Activated naive CD8-positive, alpha-beta T cell (primary cell): ENCODE measurements around the gene GJC2.

Source experiments
- H3K27ac Mint-ChIP-seq: one replicate; pipeline ENCODE4 v1.8.0; 2021; ENCODE audit warnings: mixed read lengths
- H3K27me3 Mint-ChIP-seq: one replicate; pipeline ENCODE4 v1.8.0; 2021; ENCODE audit warnings: mixed read lengths
- H3K36me3 Mint-ChIP-seq: one replicate; pipeline ENCODE4 v1.8.0; 2021; ENCODE audit warnings: mixed read lengths
- H3K4me1 Mint-ChIP-seq: one replicate; pipeline ENCODE4 v1.8.0; 2021; ENCODE audit warnings: low read depth, mixed read lengths
- H3K4me3 Mint-ChIP-seq: one replicate; pipeline ENCODE4 v1.8.0; 2021; ENCODE audit warnings: mild to moderate bottlenecking, mixed read lengths
- H3K9me3 Mint-ChIP-seq: one replicate; pipeline ENCODE4 v1.8.0; 2021; ENCODE audit warnings: low read depth, mixed read lengths

The GJC2 gene

DNA sequence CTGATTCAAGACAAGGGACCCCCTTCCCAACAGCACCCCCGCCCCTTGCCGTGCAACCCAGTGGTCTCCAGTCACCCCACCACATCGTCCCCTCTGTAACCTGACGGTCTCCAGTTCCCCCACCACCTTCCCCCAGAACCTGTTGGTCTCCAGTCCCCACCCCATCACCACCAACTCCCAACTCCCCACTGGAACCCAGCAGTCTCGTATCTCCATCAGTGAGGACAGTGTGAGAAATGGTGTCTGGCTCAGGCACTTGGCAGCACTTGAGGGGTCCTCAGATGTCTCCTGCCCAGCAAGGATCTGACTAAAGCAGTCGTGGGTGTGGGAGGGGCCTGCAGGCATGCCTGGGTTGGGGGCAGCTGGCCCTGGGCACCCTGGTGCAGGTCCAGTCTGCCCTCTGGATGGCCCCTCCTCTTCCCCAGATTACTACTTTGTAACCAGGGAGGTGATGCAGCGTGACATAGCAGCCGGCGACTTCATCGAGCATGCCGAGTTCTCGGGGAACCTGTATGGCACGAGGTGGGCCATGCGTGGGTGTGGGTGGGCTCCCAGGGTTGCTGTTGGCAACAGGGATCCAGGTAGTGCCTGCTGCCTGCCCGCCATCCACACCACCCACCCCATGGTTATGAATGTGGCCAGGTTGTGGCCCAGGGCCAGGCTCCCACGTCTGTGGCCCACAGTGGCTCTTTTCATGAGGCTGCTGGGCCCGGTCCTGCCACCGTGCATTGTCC, 3.1 kb upstream of the GJC2 start:
- Mint-ChIP-seq H3K36me3 (no peaks in the 10 kb centered on the region), H3K27ac (no peak overlapping the region), H3K4me1 (peaks cover 27% of the 10 kb centered on the region), H3K9me3 (no peaks in the 10 kb centered on the region), H3K4me3 (no peak overlapping the region), H3K27me3 (no peaks in the 10 kb centered on the region)

- no peaks in the 10 kb centered on the region for H3K27me3 Mint-ChIP-seq
- H3K36me3 Mint-ChIP-seq = no peaks in the 10 kb centered on the region
These were observed 2.5 kb upstream of the GJC2 start for GRCh38 chr1:228147151-228147693.

DNA sequence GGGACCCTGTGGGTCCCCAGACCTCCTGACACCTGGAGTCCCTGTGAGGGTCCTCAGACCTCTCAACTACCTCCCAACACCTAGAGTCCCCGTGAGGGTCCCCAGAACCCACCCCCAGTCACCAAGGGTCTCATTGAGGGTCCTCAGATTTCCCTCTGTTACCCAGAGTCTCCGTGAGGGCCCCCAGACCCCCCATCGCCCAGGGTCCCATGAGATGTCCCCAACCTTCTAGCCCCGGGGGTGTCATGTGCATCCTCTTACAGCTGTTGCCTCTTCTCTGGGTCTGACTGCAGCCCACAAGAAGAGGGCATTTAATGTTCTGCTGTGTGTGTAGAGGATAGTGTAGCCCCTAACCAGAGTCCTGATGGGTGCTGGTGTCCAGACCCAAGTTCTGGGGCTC, 2.0 kb upstream of the GJC2 start:
- Mint-ChIP-seq H3K9me3 (no peaks in the 10 kb centered on the region), H3K4me3 (no peak overlapping the region), H3K36me3 (no peaks in the 10 kb centered on the region), H3K27me3 (no peaks in the 10 kb centered on the region), H3K4me1 (peaks cover 20% of the 10 kb centered on the region), H3K27ac (no peak overlapping the region)

More at GRCh38 chr1:228147151-228147693, 2.5 kb upstream of the GJC2 start:
- Mint-ChIP-seq H3K4me1 (peaks cover 23% of the 10 kb centered on the region), H3K27ac (no peak overlapping the region), H3K9me3 (no peaks in the 10 kb centered on the region), H3K4me3 (no peak overlapping the region)

GRCh38 chr1:228148196-228148861, 1.4 kb upstream of the GJC2 start:
- Mint-ChIP-seq H3K27ac (no peak overlapping the region), H3K27me3 (no peaks in the 10 kb centered on the region), H3K4me3 (no peak overlapping the region), H3K9me3 (no peaks in the 10 kb centered on the region), H3K4me1 (peaks cover 14% of the 10 kb centered on the region), H3K36me3 (no peaks in the 10 kb centered on the region)

DNA sequence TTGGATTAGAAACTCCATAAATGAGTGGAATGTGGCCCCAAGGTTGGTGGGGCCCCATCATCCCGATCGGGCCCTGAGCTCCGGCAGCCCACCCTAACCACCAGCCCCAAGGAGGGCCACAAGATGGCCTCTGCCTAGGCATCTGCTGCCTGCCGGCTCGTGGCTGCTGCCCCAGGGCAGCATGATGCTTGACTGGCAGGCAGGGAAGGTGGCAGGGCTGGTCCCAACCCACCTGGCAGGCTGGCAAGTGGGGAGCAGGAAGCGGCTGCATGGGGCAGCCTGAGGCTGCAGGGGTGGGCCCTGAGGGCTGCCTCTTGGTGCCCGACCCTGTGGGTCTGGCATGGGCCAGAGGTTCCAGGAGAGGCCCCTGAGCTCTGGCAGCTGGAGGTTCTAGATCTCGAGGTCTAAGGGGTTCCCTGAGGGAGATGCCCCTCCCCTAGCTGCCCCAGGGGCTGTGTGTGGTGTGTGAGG, 760 bp upstream of the GJC2 start:
- Mint-ChIP-seq H3K36me3 (no peaks in the 10 kb centered on the region), H3K27ac (no peak overlapping the region), H3K27me3 (no peaks in the 10 kb centered on the region)

GRCh38 chr1:228150120-228150460, 360 bp downstream of the GJC2 start:
- no peaks in the 10 kb centered on the region for H3K36me3 Mint-ChIP-seq
- H3K4me1 Mint-ChIP-seq = peaks cover 13% of the 10 kb centered on the region
- no peaks in the 10 kb centered on the region for H3K27me3 Mint-ChIP-seq
- H3K27ac Mint-ChIP-seq = no peak overlapping the region
- H3K9me3 Mint-ChIP-seq = no peaks in the 10 kb centered on the region
- H3K4me3 Mint-ChIP-seq = no peak overlapping the region

More for the DNA sequence above, 760 bp upstream of the GJC2 start:
- H3K4me1 Mint-ChIP-seq = peaks cover 8% of the 10 kb centered on the region
- H3K9me3 Mint-ChIP-seq = no peaks in the 10 kb centered on the region
- no peak overlapping the region for H3K4me3 Mint-ChIP-seq

GRCh38 chr1:228150461-228151179, 890 bp downstream of the GJC2 start:
- H3K36me3 Mint-ChIP-seq = no peaks in the 10 kb centered on the region
- H3K27me3 Mint-ChIP-seq = no peaks in the 10 kb centered on the region
- H3K4me3 Mint-ChIP-seq = no peak overlapping the region
- H3K9me3 Mint-ChIP-seq = no peaks in the 10 kb centered on the region
- H3K4me1 Mint-ChIP-seq = peaks cover 19% of the 10 kb centered on the region
- no peak overlapping the region for H3K27ac Mint-ChIP-seq

GRCh38 chr1:228151180-228151925, 1.6 kb downstream of the GJC2 start:
- Mint-ChIP-seq H3K27me3 (no peaks in the 10 kb centered on the region), H3K9me3 (no peaks in the 10 kb centered on the region), H3K36me3 (no peaks in the 10 kb centered on the region), H3K4me3 (no peak overlapping the region), H3K4me1 (peaks cover 26% of the 10 kb centered on the region), H3K27ac (no peak overlapping the region)

- Mint-ChIP-seq H3K36me3 (no peaks in the 10 kb centered on the region), H3K4me1 (peaks cover 33% of the 10 kb centered on the region), H3K9me3 (no peaks in the 10 kb centered on the region), H3K4me3 (no peak overlapping the region), H3K27ac (peak overlapping the region; percentile 41), H3K27me3 (no peaks in the 10 kb centered on the region)
These were observed 2.6 kb downstream of the GJC2 start for GRCh38 chr1:228152097-228152917.

DNA sequence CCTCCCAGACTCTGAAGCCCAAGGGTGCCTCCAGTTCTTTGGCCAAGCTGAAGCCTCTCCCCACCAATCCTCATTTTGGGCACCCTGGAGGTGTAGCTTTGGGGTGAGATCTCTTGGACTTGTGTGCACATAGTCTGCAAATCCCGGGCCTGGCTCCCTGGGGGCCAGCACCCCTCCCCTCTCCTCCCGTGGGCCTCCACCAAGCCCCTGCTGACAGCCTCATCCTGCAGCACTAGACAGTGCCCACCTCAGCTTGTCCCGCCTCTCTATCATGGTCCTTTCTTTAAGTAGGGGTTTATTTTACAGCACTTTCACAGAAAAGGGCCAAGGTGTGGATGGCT, 3.2 kb downstream of the GJC2 start:
- H3K36me3 Mint-ChIP-seq = no peaks in the 10 kb centered on the region
- H3K27me3 Mint-ChIP-seq = no peaks in the 10 kb centered on the region
- no peaks in the 10 kb centered on the region for H3K9me3 Mint-ChIP-seq
- H3K4me1 Mint-ChIP-seq = peaks cover 37% of the 10 kb centered on the region
- H3K4me3 Mint-ChIP-seq = no peak overlapping the region
- H3K27ac Mint-ChIP-seq = peak overlapping the region; percentile 41

GRCh38 chr1:228154021-228154669, 4.4 kb downstream of the GJC2 start:
- Mint-ChIP-seq H3K4me3 (no peak overlapping the region), H3K9me3 (no peaks in the 10 kb centered on the region), H3K27ac (peak overlapping the region; percentile 86)

GRCh38 chr1:228154670-228155571, 5.2 kb downstream of the GJC2 start:
- Mint-ChIP-seq H3K36me3 (no peaks in the 10 kb centered on the region), H3K4me1 (peaks cover 40% of the 10 kb centered on the region), H3K9me3 (no peaks in the 10 kb centered on the region), H3K27me3 (no peaks in the 10 kb centered on the region), H3K27ac (peak overlapping the region; percentile 86), H3K4me3 (peak overlapping the region; percentile 66)

More at GRCh38 chr1:228154021-228154669, 4.4 kb downstream of the GJC2 start:
- Mint-ChIP-seq H3K27me3 (no peaks in the 10 kb centered on the region), H3K4me1 (peaks cover 37% of the 10 kb centered on the region), H3K36me3 (no peaks in the 10 kb centered on the region)
